LNCAP (cell line): Measurements from ENCODE around the gene KIF20A.

ENCODE experiments used
- TF ChIP-seq, protein P1 (sequence below): fragments of 450-650 bp; IDR thresholded peaks from 2 replicates; pipeline ENCODE4 v1.5.1; 2017; ENCODE audit warnings: mild to moderate bottlenecking

The KIF20A gene

DNA sequence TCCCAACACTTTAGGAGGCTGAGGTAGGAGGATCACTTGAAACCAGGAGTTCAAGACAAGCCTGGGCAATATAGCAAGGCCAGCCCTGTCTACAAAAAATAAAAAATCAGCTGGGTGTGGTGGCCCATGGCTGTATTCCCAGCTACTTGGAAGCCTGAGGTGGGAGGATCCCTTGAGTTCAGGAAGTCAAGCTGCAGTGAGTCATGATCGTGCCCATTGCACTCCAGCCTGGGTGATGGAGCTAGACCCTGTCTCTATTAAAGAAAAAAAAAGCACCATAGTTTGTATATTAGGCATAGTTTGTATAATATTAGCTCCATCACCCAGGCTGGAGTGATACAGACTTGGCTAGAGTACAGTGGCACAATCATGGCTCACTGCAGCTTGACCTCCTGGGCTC is 30.1 kb upstream of the KIF20A start:
- TF ChIP-seq, protein P1, sequence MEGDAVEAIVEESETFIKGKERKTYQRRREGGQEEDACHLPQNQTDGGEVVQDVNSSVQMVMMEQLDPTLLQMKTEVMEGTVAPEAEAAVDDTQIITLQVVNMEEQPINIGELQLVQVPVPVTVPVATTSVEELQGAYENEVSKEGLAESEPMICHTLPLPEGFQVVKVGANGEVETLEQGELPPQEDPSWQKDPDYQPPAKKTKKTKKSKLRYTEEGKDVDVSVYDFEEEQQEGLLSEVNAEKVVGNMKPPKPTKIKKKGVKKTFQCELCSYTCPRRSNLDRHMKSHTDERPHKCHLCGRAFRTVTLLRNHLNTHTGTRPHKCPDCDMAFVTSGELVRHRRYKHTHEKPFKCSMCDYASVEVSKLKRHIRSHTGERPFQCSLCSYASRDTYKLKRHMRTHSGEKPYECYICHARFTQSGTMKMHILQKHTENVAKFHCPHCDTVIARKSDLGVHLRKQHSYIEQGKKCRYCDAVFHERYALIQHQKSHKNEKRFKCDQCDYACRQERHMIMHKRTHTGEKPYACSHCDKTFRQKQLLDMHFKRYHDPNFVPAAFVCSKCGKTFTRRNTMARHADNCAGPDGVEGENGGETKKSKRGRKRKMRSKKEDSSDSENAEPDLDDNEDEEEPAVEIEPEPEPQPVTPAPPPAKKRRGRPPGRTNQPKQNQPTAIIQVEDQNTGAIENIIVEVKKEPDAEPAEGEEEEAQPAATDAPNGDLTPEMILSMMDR = no peak

DNA sequence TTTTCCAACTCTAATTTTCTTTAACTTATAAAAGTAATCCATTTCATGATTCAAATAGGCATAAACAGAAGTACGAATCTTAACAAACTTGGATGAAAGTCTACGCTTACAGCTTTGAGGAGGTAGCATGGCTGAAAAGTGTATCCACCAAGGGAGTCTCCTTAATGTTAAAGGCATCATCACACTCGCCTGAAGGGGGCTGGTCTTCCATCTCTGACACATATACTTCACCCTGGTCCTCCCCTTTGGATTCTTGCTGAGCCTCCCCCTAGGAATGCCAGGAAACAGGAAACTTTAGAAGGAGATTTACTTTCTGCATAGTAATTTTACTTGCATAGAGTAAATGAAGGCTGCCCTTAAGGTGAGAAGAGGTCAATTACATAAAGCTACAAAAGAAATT is 29.4 kb upstream of the KIF20A start:
- TF ChIP-seq, protein P1 = no peak

DNA sequence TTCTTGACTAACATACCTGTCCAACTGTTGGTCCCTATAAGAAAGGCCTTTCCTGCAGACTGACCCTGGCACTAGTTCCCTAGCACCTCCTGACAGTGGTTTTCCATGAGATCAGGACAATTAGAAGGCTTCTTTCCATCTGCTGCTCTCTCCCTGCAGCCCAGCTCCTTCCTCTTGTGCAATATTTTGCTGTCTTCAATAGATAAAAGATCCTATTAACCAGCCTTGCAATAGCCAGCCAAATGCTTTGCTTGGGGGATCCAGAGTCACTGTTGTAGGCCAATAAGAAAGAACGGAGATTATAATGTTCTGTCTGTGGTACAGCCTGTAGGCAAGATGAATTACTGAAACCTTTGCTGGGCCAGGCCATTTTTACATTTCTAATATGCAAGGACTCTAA is 21.3 kb upstream of the KIF20A start:
- TF ChIP-seq, protein P1 = no peak

DNA sequence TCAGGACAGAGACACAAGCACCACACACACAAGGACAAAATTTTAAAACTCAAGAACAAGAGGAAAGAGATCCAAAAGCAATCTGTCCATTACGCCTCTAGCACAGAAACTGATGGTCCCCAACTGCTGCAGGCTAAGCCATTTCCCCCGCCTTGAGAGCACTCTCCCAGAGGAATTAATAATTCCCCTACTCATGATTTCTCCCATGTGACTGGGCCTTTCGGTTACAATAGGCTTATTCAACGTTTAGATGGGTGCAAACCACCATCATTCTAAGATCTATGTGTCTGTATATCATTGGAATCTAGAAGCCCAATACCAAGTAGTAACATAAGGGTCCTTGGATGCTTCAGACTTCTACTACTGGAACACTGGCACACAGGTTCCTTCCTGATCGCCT is 19.2 kb upstream of the KIF20A start:
- TF ChIP-seq, protein P1 = no peak

DNA sequence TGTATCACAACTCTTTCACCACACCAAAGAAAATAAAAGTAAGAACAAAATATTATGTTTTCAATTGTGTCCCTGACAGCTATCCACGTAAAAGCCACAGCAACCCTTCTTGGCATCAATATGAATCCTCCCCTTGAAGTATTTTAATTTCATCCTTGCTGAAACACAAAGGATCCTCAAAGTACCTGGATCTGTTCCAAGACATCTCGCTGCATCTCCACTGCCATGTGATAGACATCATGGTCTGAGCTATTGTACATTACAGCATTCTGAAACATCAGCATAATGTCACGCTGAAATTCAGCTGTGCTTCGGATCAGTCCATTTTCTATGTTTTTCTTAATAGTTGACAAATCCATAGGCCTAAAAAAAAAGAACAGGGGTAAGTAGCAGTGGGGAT is 18.2 kb upstream of the KIF20A start:
- TF ChIP-seq, protein P1 = no peak

DNA sequence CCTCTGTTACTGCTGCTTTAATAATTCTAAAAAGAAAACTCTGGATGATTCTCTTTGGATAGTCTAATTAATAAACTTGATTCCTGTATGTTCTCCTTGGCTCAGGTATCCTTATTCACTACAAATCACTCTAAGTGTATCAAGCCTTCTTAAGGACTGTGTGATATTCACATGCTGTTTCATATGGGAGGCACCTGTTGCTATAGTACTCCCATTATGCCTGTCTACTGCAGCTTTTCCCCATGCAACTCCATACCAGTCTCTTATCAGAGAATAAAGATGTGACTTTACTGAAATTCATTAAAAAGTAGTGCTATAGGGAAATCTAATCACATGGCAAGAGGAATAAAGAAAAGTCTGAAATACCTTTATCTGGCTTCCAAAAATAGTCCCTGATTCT is 15.2 kb upstream of the KIF20A start:
- TF ChIP-seq, protein P1 = no peak

DNA sequence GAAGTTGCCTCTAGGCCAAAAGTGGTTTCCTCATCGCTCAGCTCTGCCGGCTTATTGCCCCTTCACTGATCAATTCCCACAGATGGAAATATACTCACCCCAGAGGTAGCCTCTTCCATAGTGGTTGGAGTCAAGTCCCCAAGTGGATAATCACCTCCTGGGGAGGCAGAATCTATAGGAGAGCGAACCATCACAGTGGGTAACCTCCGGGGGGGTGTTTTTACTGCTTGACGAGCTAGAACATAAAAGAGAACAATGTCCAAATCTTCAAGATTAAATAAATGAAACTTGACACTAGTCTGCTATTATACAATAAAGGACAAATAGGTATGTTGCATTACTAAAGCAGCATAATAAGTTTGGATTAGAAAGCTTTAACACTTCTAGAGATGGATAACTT is 9.8 kb upstream of the KIF20A start:
- TF ChIP-seq, protein P1 = no peak

DNA sequence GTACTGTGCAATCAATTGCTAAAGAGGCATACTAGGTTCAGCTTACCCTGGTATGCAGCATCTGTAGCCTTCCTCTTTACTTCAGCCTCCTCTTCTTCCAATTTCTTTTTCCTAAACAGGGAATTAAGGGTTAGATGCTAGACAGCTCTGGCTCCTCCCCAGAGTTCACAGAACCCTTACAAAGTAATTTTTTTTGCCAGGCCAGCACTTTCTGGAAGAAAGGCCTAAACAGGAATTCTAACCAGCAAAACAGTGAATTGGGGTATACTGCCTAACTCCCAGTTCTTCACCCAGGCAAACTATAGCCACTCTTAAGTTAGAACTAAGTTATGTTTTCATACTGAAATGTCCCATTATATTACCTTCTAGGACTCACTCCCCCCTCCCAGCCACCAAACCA is 8.6 kb upstream of the KIF20A start:
- TF ChIP-seq, protein P1 = no peak
